B cell (primary cell): Measurements from ENCODE around the gene CIAPIN1. TPM values are rescaled to one million over a fixed set of nuclear protein-coding genes. Genes with fewer than 3 reads are reported as not detected.

ENCODE experiments used
- ATAC-seq: fragments of 200-7000 bp; cut with Tn5 transposase; one replicate; pipeline ENCODE4 v1.10.0; 2021; ENCODE audit warnings: low read depth, mild to moderate bottlenecking, moderate number of reproducible peaks, moderate library complexity
- CTCF ChIA-PET: fragments of 350-600 bp; sonication (Branson Sonifier 250); formaldehyde crosslinking; loops from one replicate; lab custom pipeline; 2021; ENCODE audit warnings: antibody characterized with exemption, inconsistent platforms; lab: Charles Lee
- POLR2A ChIA-PET: fragments of 350-600 bp; sonication (Branson Sonifier 250); formaldehyde crosslinking; loops from one replicate; lab custom pipeline; 2021; ENCODE audit warnings: antibody characterized with exemption; lab: Charles Lee
- DNase-seq: peaks from one replicate; pipeline ENCODE4 v3.0.0; 2013
- H2AFZ ChIP-seq: 2 replicates; pipeline ENCODE4 v1.6.1; 2012; ENCODE audit warnings: mild to moderate bottlenecking, low read depth, low read length; ENCODE audit not compliant: insufficient read depth, poor library complexity, severe bottlenecking
- H3K27ac ChIP-seq, 2 donors: 1 replicate in 1 of 2; 2 replicates in 1 of 2; pipeline ENCODE4 v1.5.1; 2012 to 2013; ENCODE audit warnings: low read length in 2 of 2, mild to moderate bottlenecking in 2 of 2, moderate library complexity in 1 of 2
- H3K27me3 ChIP-seq, 4 experiments: fragments of 200-600 bp in 1 of 4; sonication (generic) in 1 of 4; replicated peaks in 1 of 4; 1 replicate in 2 of 4; 2 replicates in 2 of 4; pipeline versions ENCODE4 v1.6.1 to v1.7.0; 2013 to 2016; ENCODE audit warnings: low read length in 3 of 4, mild to moderate bottlenecking in 2 of 4, mixed read lengths in 1 of 4, moderate library complexity in 1 of 4; ENCODE audit not compliant: insufficient read depth in 4 of 4, control insufficient read depth in 3 of 4; ENCODE audit errors: control extremely low read depth in 1 of 4
- H3K36me3 ChIP-seq, 2 experiments: replicated peaks in 1 of 2; 1 replicate in 1 of 2; 2 replicates in 1 of 2; pipeline versions ENCODE4 v1.6.1 to v1.7.1; 2013; ENCODE audit warnings: low read length in 1 of 2; ENCODE audit not compliant: insufficient read depth in 2 of 2, control insufficient read depth in 1 of 2; ENCODE audit errors: control extremely low read depth in 1 of 2, extremely low read depth in 1 of 2
- H3K4me1 ChIP-seq, 2 donors: fragments of 200-600 bp in 1 of 2; sonication (generic) in 1 of 2; 1 replicate in 1 of 2; 2 replicates in 1 of 2; pipeline versions ENCODE4 v1.5.1 to v1.6.1; 2013 to 2017; ENCODE audit warnings: low read length in 2 of 2; ENCODE audit not compliant: control insufficient read depth in 2 of 2, insufficient read depth in 2 of 2
- H3K4me2 ChIP-seq: replicated peaks from 2 replicates; pipeline ENCODE3; 2012; ENCODE audit warnings: mild to moderate bottlenecking, low read depth, low read length; ENCODE audit not compliant: poor library complexity, severe bottlenecking
- H3K4me3 ChIP-seq, 5 experiments: fragments of 200-600 bp in 1 of 5; sonication (generic) in 1 of 5; 1 replicate in 3 of 5; 2 replicates in 2 of 5; pipeline versions ENCODE4 v1.5.1 to v1.7.0; 2011 to 2016; ENCODE audit warnings: low read length in 4 of 5, mild to moderate bottlenecking in 4 of 5, low read depth in 2 of 5, control low read depth in 1 of 5, moderate library complexity in 1 of 5; ENCODE audit not compliant: insufficient read depth in 1 of 5; ENCODE audit errors: control extremely low read depth in 1 of 5, extremely low read depth in 1 of 5
- H3K79me2 ChIP-seq: fragments of 200-600 bp; sonication (generic); one replicate; pipeline ENCODE4 v1.6.0; 2016; ENCODE audit warnings: low read length; ENCODE audit not compliant: control insufficient read depth, insufficient read depth
- H3K9ac ChIP-seq: fragments of 200-600 bp; sonication (generic); 2 replicates; pipeline ENCODE4 v1.6.1; 2017; ENCODE audit warnings: mild to moderate bottlenecking, low read length, moderate library complexity
- H3K9me3 ChIP-seq, 3 donors: one replicate each; pipeline versions ENCODE4 v1.6.1 to v1.7.1; 2013; ENCODE audit warnings: low read length in 2 of 3; ENCODE audit not compliant: control insufficient read depth in 2 of 3, insufficient read depth in 1 of 3; ENCODE audit errors: control extremely low read depth in 1 of 3
- H4K20me1 ChIP-seq: 2 replicates; pipeline ENCODE4 v1.6.0; 2012; ENCODE audit warnings: mild to moderate bottlenecking, low read length; ENCODE audit not compliant: insufficient read depth, control insufficient read depth, poor library complexity, severe bottlenecking
- H3K27ac Mint-ChIP-seq: one replicate; pipeline ENCODE4 v1.8.0; 2021; ENCODE audit warnings: mixed read lengths
- H3K27me3 Mint-ChIP-seq: one replicate; pipeline ENCODE4 v1.8.0; 2021; ENCODE audit warnings: mixed read lengths
- H3K4me1 Mint-ChIP-seq: one replicate; pipeline ENCODE4 v1.8.0; 2021; ENCODE audit warnings: mixed read lengths
- H3K4me3 Mint-ChIP-seq: one replicate; pipeline ENCODE4 v1.8.0; 2021; ENCODE audit warnings: mixed read lengths
- H3K9me3 Mint-ChIP-seq: one replicate; pipeline ENCODE4 v1.8.0; 2022; ENCODE audit warnings: mixed read lengths; ENCODE audit not compliant: insufficient read depth
- CTCF ChIP-seq: fragments of 200-600 bp; IDR thresholded peaks from one replicate; pipeline ENCODE4 v1.8.0; 2022; ENCODE audit warnings: antibody characterized with exemption, mild to moderate bottlenecking
- EZH2 ChIP-seq: IDR thresholded peaks from 2 replicates; pipeline ENCODE4 v1.6.1; 2012; ENCODE audit warnings: borderline replicate concordance, low read depth, mild to moderate bottlenecking, moderate library complexity, low read length; ENCODE audit not compliant: insufficient read depth, poor library complexity, severe bottlenecking
- WGBS: methylation state at CpG from one replicate; pipeline ENCODE4 v1.1.5; 2013; ENCODE audit warnings: missing lambda C conversion rate; ENCODE audit not compliant: insufficient coverage; 5-methylcytosine and 5-hydroxymethylcytosine counted together
- intact Hi-C: fragments of 100-400 bp; cut with micrococcal nuclease; formaldehyde crosslinking; loops from one replicate; pipeline ENCODE4 v1.10.0; 2022
- polyA plus RNA-seq: library from polyadenylated mRNA; depleted of rRNA; stranded (reverse); fragments of >200 nt; gene quantifications from 2 replicates; pipeline ENCODE4 v1.2.3, GENCODE V29; 2012
- total RNA-seq, 2 donors: library from RNA; stranded (reverse); fragments of 120-200 nt in 1 of 2; gene quantifications; 1 replicate in 1 of 2; 2 replicates in 1 of 2; pipeline versions ENCODE4 v1.2.3 to v1.2.4, GENCODE V29; 2013 to 2022

Gene CIAPIN1
- total and polyA plus RNA-seq, 2 donors (not counting 1 experiment from before 2014, with no cell fraction given): 22.0 to 45.7 TPM

GRCh38 chr16:57481421-57481820, 34.2 kb upstream of the CIAPIN1 start:
- H3K27ac ChIP-seq: no peak overlapping the region
- ATAC-seq (no peak), DNase-seq (no peak)
- no peaks in the 10 kb centered on the region for H3K9me3 Mint-ChIP-seq
- H3K4me2 ChIP-seq: no peak overlapping the region
- TF ChIP-seq EZH2 (no peak), CTCF (no peak)
- H3K9ac ChIP-seq: no peak overlapping the region
- H2AFZ ChIP-seq: no peak overlapping the region
- H3K27ac Mint-ChIP-seq: no peak overlapping the region
- intact Hi-C loops: no loop called here
- H3K36me3 ChIP-seq: no peaks in the 10 kb centered on the region
- no peak overlapping the region for H3K4me3 Mint-ChIP-seq
- WGBS: 94% methylated on average over 2 of the region's 4 CpGs
- H3K4me3 ChIP-seq: no peak overlapping the region
- H3K9me3 ChIP-seq: no peaks in the 10 kb centered on the region
- peaks cover 32% of the 10 kb centered on the region for H3K4me1 Mint-ChIP-seq
- H3K79me2 ChIP-seq: no peaks in the 10 kb centered on the region
- no peaks in the 10 kb centered on the region for H4K20me1 ChIP-seq
- ChIA-PET POLR2A (interaction anchor here (0.6 kb wide), 1 partner anchor 105 kb away, joined by 3 read pairs; no protein-coding TSS in a partner anchor), CTCF (interaction anchor here (2.6 kb wide), 1 partner anchor 39 kb away, joined by 8 read pairs; no protein-coding TSS in a partner anchor)
- peaks cover 29 to 41% of the 10 kb centered on the region in 2 donors for H3K4me1 ChIP-seq
- peaks cover 17% of the 10 kb centered on the region for H3K27me3 Mint-ChIP-seq
- peaks cover 0 to 26% (median 3%) of the 10 kb centered on the region in 4 experiments for H3K27me3 ChIP-seq

DNA sequence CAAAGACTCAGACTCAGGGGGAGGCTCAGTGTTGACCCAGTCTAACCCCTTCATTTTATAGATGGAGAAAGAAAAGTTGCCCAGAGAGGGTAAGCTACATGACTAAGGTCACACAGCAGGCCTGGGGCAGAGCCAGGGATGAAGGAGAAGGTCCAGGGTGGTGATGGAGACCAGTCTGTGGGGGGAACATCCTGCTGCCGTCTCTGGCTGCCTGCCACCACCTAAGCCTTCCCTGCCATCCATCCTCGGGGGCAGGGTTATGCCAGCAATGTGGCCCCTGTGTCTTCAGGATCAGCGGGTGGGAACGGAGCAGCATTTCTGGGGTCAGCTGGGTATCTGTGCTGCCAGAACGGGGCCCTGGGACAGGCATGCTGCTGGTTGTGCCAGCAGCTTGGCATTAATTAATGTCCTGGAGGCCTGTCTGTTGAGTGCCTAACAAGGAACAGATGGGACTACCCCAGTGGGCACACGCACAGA, 33.6 kb upstream of the CIAPIN1 start:
- Mint-ChIP-seq H3K27ac (no peak overlapping the region), H3K4me1 (peaks cover 35% of the 10 kb centered on the region), H3K4me3 (no peak overlapping the region), H3K27me3 (peaks cover 17% of the 10 kb centered on the region), H3K9me3 (no peaks in the 10 kb centered on the region)
- 91% methylated on average over 6 of the region's 6 CpGs for WGBS
- H3K9me3 ChIP-seq: no peaks in the 10 kb centered on the region
- no peak overlapping the region for H3K4me3 ChIP-seq
- no peaks in the 10 kb centered on the region for H3K36me3 ChIP-seq
- H3K79me2 ChIP-seq: no peaks in the 10 kb centered on the region
- ChIA-PET POLR2A (no interaction called here), CTCF (interaction anchor here (2.6 kb wide), 1 partner anchor 39 kb away, joined by 8 read pairs; no protein-coding TSS in a partner anchor)
- intact Hi-C loops: no loop called here
- H3K4me1 ChIP-seq: peaks cover 33 to 43% of the 10 kb centered on the region in 2 donors
- no peak overlapping the region for H3K4me2 ChIP-seq
- H4K20me1 ChIP-seq: no peaks in the 10 kb centered on the region
- H2AFZ ChIP-seq: no peak overlapping the region
- H3K27me3 ChIP-seq: peaks cover 0 to 23% (median 2%) of the 10 kb centered on the region in 4 experiments
- DNase-seq: no peak
- TF ChIP-seq CTCF (no peak), EZH2 (no peak)
- H3K9ac ChIP-seq: no peak overlapping the region
- no peak for ATAC-seq
- no peak overlapping the region for H3K27ac ChIP-seq
